ENCODE results near the gene HES5.
"Not testable (repeated sequence)": the region's sequence is repeated elsewhere in the genome, so short reads cannot be mapped to it uniquely, and the experiment has no call there.

Gene HES5

GRCh38 chr1:2550309-2550861, 20.3 kb upstream of the HES5 start:
- not testable (repeated sequence) for H3K9ac ChIP-seq (ENCODE audit: low read depth, low read length)

GRCh38 chr1:2549367-2550029, 19.4 kb upstream of the HES5 start:
- H3K4me1 ChIP-seq (ENCODE audit: control insufficient read depth, insufficient read depth, low read length); H3K36me3 ChIP-seq (ENCODE audit: control insufficient read depth, insufficient read depth, low read length); H3K4me3 ChIP-seq (ENCODE audit: low read depth, low read length); H3K27me3 ChIP-seq (ENCODE audit: control insufficient read depth, insufficient read depth, low read length); H3K9ac ChIP-seq (ENCODE audit: low read depth, low read length); H3K9me3 ChIP-seq (ENCODE audit: control insufficient read depth, insufficient read depth, low read length): not testable (repeated sequence)

More at GRCh38 chr1:2550309-2550861, 20.3 kb upstream of the HES5 start:
- H3K4me3 ChIP-seq (ENCODE audit: low read depth, low read length); H3K4me1 ChIP-seq (ENCODE audit: control insufficient read depth, insufficient read depth, low read length); H3K27me3 ChIP-seq (ENCODE audit: control insufficient read depth, insufficient read depth, low read length); H3K9me3 ChIP-seq (ENCODE audit: control insufficient read depth, insufficient read depth, low read length); H3K36me3 ChIP-seq (ENCODE audit: control insufficient read depth, insufficient read depth, low read length): not testable (repeated sequence)

- Histone ChIP-seq H3K27me3 (ENCODE audit: control insufficient read depth, insufficient read depth, low read length) (peaks cover 3% of the 10 kb centered on the region), H3K36me3 (ENCODE audit: control insufficient read depth, insufficient read depth, low read length) (no peaks in the 10 kb centered on the region), H3K9me3 (ENCODE audit: control insufficient read depth, insufficient read depth, low read length) (no peaks in the 10 kb centered on the region), H3K4me1 (ENCODE audit: control insufficient read depth, insufficient read depth, low read length) (peaks cover 4% of the 10 kb centered on the region), H3K4me3 (ENCODE audit: low read depth, low read length) (peak overlapping the region; percentile 67), H3K9ac (ENCODE audit: low read depth, low read length) (no peak overlapping the region)
Observed at GRCh38 chr1:2548068-2548589, 18.1 kb upstream of the HES5 start.

GRCh38 chr1:2547210-2548067, 17.4 kb upstream of the HES5 start:
- Histone ChIP-seq H3K9ac (ENCODE audit: low read depth, low read length) (peak overlapping the region; percentile 47), H3K4me1 (ENCODE audit: control insufficient read depth, insufficient read depth, low read length) (peaks cover 4% of the 10 kb centered on the region), H3K4me3 (ENCODE audit: low read depth, low read length) (peak overlapping the region; percentile 67)

GRCh38 chr1:2546515-2547209, 16.6 kb upstream of the HES5 start:
- Histone ChIP-seq H3K4me1 (ENCODE audit: control insufficient read depth, insufficient read depth, low read length) (peaks cover 4% of the 10 kb centered on the region), H3K27me3 (ENCODE audit: control insufficient read depth, insufficient read depth, low read length) (peaks cover 3% of the 10 kb centered on the region), H3K9me3 (ENCODE audit: control insufficient read depth, insufficient read depth, low read length) (no peaks in the 10 kb centered on the region), H3K36me3 (ENCODE audit: control insufficient read depth, insufficient read depth, low read length) (no peaks in the 10 kb centered on the region), H3K9ac (ENCODE audit: low read depth, low read length) (peak overlapping the region; percentile 54), H3K4me3 (ENCODE audit: low read depth, low read length) (peak overlapping the region; percentile 67)

More at GRCh38 chr1:2547210-2548067, 17.4 kb upstream of the HES5 start:
- Histone ChIP-seq H3K27me3 (ENCODE audit: control insufficient read depth, insufficient read depth, low read length) (peaks cover 3% of the 10 kb centered on the region), H3K9me3 (ENCODE audit: control insufficient read depth, insufficient read depth, low read length) (no peaks in the 10 kb centered on the region), H3K36me3 (ENCODE audit: control insufficient read depth, insufficient read depth, low read length) (no peaks in the 10 kb centered on the region)

DNA sequence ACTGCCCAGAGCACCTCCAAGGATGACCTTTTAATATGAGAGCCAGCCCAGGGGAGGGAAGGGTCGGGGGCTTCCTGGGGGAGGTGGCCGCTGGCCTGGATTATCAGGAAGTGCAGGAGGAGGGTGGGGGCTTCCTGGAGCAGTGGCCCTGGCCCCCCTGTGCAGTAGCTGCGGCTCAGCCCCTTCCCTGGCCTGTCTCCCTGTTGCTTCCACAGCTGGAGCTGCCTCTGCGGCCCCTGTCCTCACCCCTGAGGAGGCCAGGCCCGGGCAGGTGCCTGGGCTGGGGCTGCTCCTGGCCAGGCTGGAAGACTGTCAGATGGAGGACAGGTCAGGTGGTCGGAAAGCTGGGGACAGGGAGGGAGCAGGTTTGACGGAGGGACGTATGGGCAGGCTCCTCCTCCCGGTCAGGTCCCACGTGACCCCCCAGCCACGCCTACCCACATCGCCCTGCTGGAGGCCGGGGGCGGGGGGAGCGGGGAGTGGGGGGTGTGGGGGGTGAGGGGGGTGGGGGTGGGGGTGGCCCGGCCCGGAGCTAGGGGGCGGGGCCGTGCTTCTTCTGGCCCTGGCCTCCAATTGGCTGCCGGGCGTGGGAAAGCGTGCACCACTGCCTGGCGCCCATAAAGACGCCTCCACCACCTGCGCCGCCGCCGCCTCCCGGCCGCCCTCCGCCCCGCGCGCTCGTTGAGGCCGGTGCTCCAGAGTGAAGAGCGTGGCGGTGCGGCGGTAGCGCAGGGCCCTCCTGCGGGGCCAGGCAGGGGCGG, 15.9 kb upstream of the HES5 start:
- H3K4me1 ChIP-seq (ENCODE audit: control insufficient read depth, insufficient read depth, low read length) = peaks cover 4% of the 10 kb centered on the region
- peak overlapping the region; percentile 54 for H3K9ac ChIP-seq (ENCODE audit: low read depth, low read length)
- H3K4me3 ChIP-seq (ENCODE audit: low read depth, low read length) = peak overlapping the region; percentile 67
- H3K27me3 ChIP-seq (ENCODE audit: control insufficient read depth, insufficient read depth, low read length) = peaks cover 5% of the 10 kb centered on the region
- no peaks in the 10 kb centered on the region for H3K36me3 ChIP-seq (ENCODE audit: control insufficient read depth, insufficient read depth, low read length)
- no peaks in the 10 kb centered on the region for H3K9me3 ChIP-seq (ENCODE audit: control insufficient read depth, insufficient read depth, low read length)

DNA sequence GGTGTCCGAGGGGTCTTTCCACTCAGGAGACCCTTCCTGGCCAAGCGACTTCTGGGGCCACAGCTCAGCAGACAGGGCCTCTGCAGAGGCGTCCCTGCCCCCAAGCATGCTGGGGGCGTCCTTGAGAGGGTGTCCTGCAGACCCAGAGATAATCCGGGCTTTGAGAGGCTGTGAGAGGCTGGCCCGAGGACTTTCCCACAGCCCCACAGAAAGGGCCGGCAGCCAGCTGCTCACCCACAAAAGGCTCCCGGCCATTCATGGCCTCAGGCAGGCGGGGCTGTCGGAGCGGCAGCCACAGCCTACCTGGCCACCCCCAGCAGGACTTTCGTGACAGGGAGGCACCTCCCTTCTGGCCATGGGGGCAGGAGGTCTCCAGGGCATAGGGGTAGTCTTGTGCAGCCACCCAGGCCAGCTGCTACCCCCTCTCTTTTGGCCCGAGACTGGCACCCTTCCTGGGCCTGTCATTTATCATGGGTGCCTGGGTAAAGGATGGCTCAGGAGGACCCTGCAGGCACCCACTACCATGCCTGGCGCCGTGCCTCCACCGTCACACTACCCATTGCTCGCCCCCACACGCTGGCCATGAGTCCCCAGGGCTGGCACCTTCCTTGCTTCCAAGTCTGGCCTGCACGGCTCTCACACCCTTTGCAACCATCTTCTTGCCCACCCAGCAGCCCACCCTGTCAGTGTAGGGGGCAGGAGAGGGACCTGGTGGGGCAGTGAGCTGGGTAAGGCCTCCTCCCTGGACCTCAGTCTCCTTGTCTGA, 15.0 kb upstream of the HES5 start:
- Histone ChIP-seq H3K4me3 (ENCODE audit: low read depth, low read length) (no peak overlapping the region), H3K27me3 (ENCODE audit: control insufficient read depth, insufficient read depth, low read length) (peaks cover 5% of the 10 kb centered on the region), H3K9me3 (ENCODE audit: control insufficient read depth, insufficient read depth, low read length) (no peaks in the 10 kb centered on the region), H3K9ac (ENCODE audit: low read depth, low read length) (no peak overlapping the region), H3K4me1 (ENCODE audit: control insufficient read depth, insufficient read depth, low read length) (peaks cover 4% of the 10 kb centered on the region), H3K36me3 (ENCODE audit: control insufficient read depth, insufficient read depth, low read length) (no peaks in the 10 kb centered on the region)

DNA sequence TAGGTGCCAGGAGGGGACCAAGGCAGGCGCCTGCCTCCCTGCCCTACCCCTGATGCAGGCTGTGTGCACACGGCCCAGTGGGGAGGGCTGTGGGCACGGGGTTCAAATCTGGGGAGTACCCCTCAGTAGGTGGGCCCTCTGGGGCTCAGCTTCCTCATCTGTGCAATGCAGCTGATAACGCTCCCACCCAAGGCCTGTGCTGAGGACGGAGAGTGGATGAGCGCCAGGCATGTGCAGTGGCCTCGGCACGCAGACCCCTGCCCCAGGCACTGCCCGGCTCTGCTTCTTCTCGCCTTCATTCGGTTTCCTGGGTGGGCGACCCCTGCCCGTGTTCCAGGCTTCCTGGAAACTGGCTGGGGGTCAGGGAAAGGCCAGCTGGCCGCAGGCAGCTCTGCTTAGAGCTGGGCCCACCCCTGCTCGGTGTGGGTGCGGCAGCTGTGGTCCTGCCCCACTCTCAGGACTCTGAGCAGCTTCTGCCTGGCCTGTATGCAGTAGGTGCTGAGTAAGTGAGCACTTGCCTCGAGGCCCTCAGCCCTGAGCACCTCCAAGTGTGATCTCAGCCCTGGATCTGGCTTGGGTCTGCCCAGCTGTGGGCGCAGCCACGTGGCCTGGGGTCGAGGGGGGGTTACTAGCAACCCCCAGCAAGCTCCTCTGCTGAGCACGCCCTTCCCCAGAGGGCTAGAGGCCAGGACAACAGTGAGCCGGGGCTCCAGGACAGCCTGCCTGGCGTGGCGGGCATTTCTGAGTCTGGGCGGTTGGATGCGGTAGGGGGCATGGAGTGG, 14.2 kb upstream of the HES5 start:
- H3K27me3 ChIP-seq (ENCODE audit: control insufficient read depth, insufficient read depth, low read length) = peaks cover 5% of the 10 kb centered on the region
- H3K9me3 ChIP-seq (ENCODE audit: control insufficient read depth, insufficient read depth, low read length) = no peaks in the 10 kb centered on the region
- no peak overlapping the region for H3K4me3 ChIP-seq (ENCODE audit: low read depth, low read length)
- no peaks in the 10 kb centered on the region for H3K36me3 ChIP-seq (ENCODE audit: control insufficient read depth, insufficient read depth, low read length)
- peak overlapping the region; percentile 24 for H3K9ac ChIP-seq (ENCODE audit: low read depth, low read length)
- peaks cover 4% of the 10 kb centered on the region for H3K4me1 ChIP-seq (ENCODE audit: control insufficient read depth, insufficient read depth, low read length)

GRCh38 chr1:2543543-2544092, 13.6 kb upstream of the HES5 start:
- Histone ChIP-seq H3K27me3 (ENCODE audit: control insufficient read depth, insufficient read depth, low read length) (peaks cover 8% of the 10 kb centered on the region), H3K9ac (ENCODE audit: low read depth, low read length) (no peak overlapping the region), H3K4me1 (ENCODE audit: control insufficient read depth, insufficient read depth, low read length) (peaks cover 4% of the 10 kb centered on the region), H3K4me3 (ENCODE audit: low read depth, low read length) (no peak overlapping the region), H3K9me3 (ENCODE audit: control insufficient read depth, insufficient read depth, low read length) (no peaks in the 10 kb centered on the region), H3K36me3 (ENCODE audit: control insufficient read depth, insufficient read depth, low read length) (no peaks in the 10 kb centered on the region)
